ENCODE measurements around the gene SRSF1. TPM values are rescaled to one million over a fixed set of nuclear protein-coding genes. Genes with fewer than 3 reads are reported as not detected.
A peak's percentile ranks its signal among the peaks of the same experiment; 100 is the strongest.

Gene SRSF1
- total and polyA plus RNA-seq, 11 donors, result 48.2 to 129 (median 99.7) TPM

GRCh38 chr17:57954397-57955182, 52.5 kb downstream of the SRSF1 start:
- peaks cover 0 to 4% (median 0%) of the 10 kb centered on the region in 9 donors for H3K27me3 ChIP-seq
- H3K36me3 ChIP-seq, result no peaks in the 10 kb centered on the region
- ATAC-seq (peak; percentile 74 to 91 (median 80)), DNase-seq (peak; percentile 92 to 94 (median 93))
- no peaks in the 10 kb centered on the region for H3K9me3 ChIP-seq
- 1% methylated on average over 28 to 85 of the region's 85 CpGs for WGBS, 4 donors
- peak overlapping the region; percentile 64 to 99 (median 92) for H3K4me3 ChIP-seq
- H3K27ac ChIP-seq, result peak overlapping the region; percentile 94 to 100 (median 100)
- TF ChIP-seq CTCF (IDR thresholded peaks at IDR 0.05), result peak in 1 of 12 donors; percentile 11
- peak in 1 of 2 donors; percentile 71 for TF ChIP-seq POLR2A (IDR thresholded peaks at IDR 0.05)
- peaks cover 4 to 65% (median 51%) of the 10 kb centered on the region in 12 donors for H3K4me1 ChIP-seq
- intact Hi-C loops (cut with DNase I), result loop anchor here (1.0 to 5.0 kb wide), 9 partner anchors 32 to 77 kb away; partner anchors contain the start of gene VEZF1 (in 2 of the 10)

GRCh38 chr17:57953705-57954396, 53.2 kb downstream of the SRSF1 start:
- H3K9me3 ChIP-seq, result no peaks in the 10 kb centered on the region
- intact Hi-C loops (cut with DNase I), result loop anchor here in 8 of 10 donors (2.0 to 5.0 kb wide), 6 partner anchors 33 to 62 kb away; partner anchors contain the start of gene VEZF1 (in 2 of the 8)
- ATAC-seq, result peak in 2 of 4 donors; percentile 14
- H3K4me3 ChIP-seq, result peak overlapping the region; percentile 64 to 99 (median 92)
- peak in 1 of 5 donors; percentile 35 for DNase-seq
- H3K36me3 ChIP-seq, result no peaks in the 10 kb centered on the region
- H3K27ac ChIP-seq, result peak overlapping the region; percentile 94 to 100 (median 100)
- TF ChIP-seq CTCF (IDR thresholded peaks at IDR 0.05) (no peak), POLR2A (IDR thresholded peaks at IDR 0.05) (no peak)
- H3K27me3 ChIP-seq, result peaks cover 0 to 4% (median 0%) of the 10 kb centered on the region in 9 donors
- WGBS, 4 donors, result 47 to 58% (median 48%) methylated on average over 12 to 13 of the region's 13 CpGs
- H3K4me1 ChIP-seq, result peaks cover 12 to 73% (median 58%) of the 10 kb centered on the region in 12 donors

Other genes starting within 250 kb of the SRSF1 start
- 10 to 100 TPM; 44.6 to 99.3 (median 71.8) TPM for gene MRPS23, start 157.2 kb downstream of the SRSF1 start, total RNA-seq
- 100 to 1,000 TPM in 1 of 2 donors, 10 to 100 TPM in 1; 23.9 to 207 TPM for gene MRPS23, start 157.2 kb downstream of the SRSF1 start, polyA plus RNA-seq
- gene CUEDC1, start 51.8 kb downstream of the SRSF1 start, total RNA-seq, result 10 to 100 TPM; 37.6 to 68.5 (median 42.8) TPM
- 10 to 100 TPM; 29.6 to 39.9 TPM for gene CUEDC1, start 51.8 kb downstream of the SRSF1 start, polyA plus RNA-seq
- gene VEZF1, start 19.0 kb downstream of the SRSF1 start, total RNA-seq, result 10 to 100 TPM; 58.9 to 85.6 (median 62.6) TPM
- gene VEZF1, start 19.0 kb downstream of the SRSF1 start, polyA plus RNA-seq, result 10 to 100 TPM; 18.2 to 46.4 TPM
- gene DYNLL2, start 76.2 kb upstream of the SRSF1 start, total RNA-seq, result 100 to 1,000 TPM in 1 of 9 donors, 10 to 100 TPM in 8; 41.4 to 102 (median 74.0) TPM
- gene DYNLL2, start 76.2 kb upstream of the SRSF1 start, polyA plus RNA-seq, result 10 to 100 TPM; 70.8 to 89.4 TPM
- gene OR4D1, start 141.1 kb upstream of the SRSF1 start, total RNA-seq, result not detected
- not detected for gene OR4D1, start 141.1 kb upstream of the SRSF1 start, polyA plus RNA-seq
- gene OR4D2, start 159.7 kb upstream of the SRSF1 start, total RNA-seq, result not detected
- not detected for gene OR4D2, start 159.7 kb upstream of the SRSF1 start, polyA plus RNA-seq
- not detected for gene EPX, start 185.5 kb upstream of the SRSF1 start, total RNA-seq
- not detected for gene EPX, start 185.5 kb upstream of the SRSF1 start, polyA plus RNA-seq
- 10 to 100 TPM in 3 of 9 donors, 1 to 10 TPM in 6; 3.3 to 15.1 (median 8.6) TPM for gene MKS1, start 212.0 kb upstream of the SRSF1 start, total RNA-seq
- gene MKS1, start 212.0 kb upstream of the SRSF1 start, polyA plus RNA-seq, result 1 to 10 TPM; 6.1 to 6.3 TPM
- not detected for gene LPO, start 231.3 kb upstream of the SRSF1 start, total RNA-seq
- gene LPO, start 231.3 kb upstream of the SRSF1 start, polyA plus RNA-seq, result not detected